H9 (cell line): ENCODE measurements around the gene TTC7B. TPM values are rescaled to one million over a fixed set of nuclear protein-coding genes. Genes with fewer than 3 reads are reported as not detected.

Experiments used
- DNase-seq: peaks from one replicate; pipeline ENCODE4 v3.0.0-alpha.2; 2017
- H2AFZ ChIP-seq: one replicate; pipeline ENCODE4 v1.6.1; 2013; ENCODE audit warnings: mild to moderate bottlenecking, low read length, control low read depth, moderate library complexity
- H2AK5ac ChIP-seq: 2 replicates; pipeline ENCODE4 v1.6.1; 2013; ENCODE audit warnings: low read length, control low read depth, mixed read lengths; ENCODE audit not compliant: insufficient read length
- H2BK120ac ChIP-seq: one replicate; pipeline ENCODE4 v1.6.1; 2013; ENCODE audit warnings: low read depth, mild to moderate bottlenecking, low read length, control low read depth, inconsistent platforms; ENCODE audit not compliant: poor library complexity, severe bottlenecking
- H2BK12ac ChIP-seq: 2 replicates; pipeline ENCODE4 v1.6.1; 2013; ENCODE audit warnings: low read length, control low read depth, mixed read lengths, low read depth; ENCODE audit not compliant: insufficient read length
- H2BK15ac ChIP-seq: 2 replicates; pipeline ENCODE4 v1.6.1; 2013; ENCODE audit warnings: low read depth, low read length, control low read depth
- H2BK20ac ChIP-seq: one replicate; pipeline ENCODE4 v1.6.1; 2013; ENCODE audit warnings: low read depth, mild to moderate bottlenecking, low read length, control low read depth, inconsistent platforms; ENCODE audit not compliant: poor library complexity, severe bottlenecking
- H2BK5ac ChIP-seq: 2 replicates; pipeline ENCODE4 v1.6.1; 2013; ENCODE audit warnings: low read length, control low read depth, mixed read lengths; ENCODE audit not compliant: insufficient read length
- H3K14ac ChIP-seq: 2 replicates; pipeline ENCODE4 v1.6.1; 2013; ENCODE audit warnings: low read length, control low read depth; ENCODE audit not compliant: insufficient read depth
- H3K18ac ChIP-seq: 2 replicates; pipeline ENCODE4 v1.6.1; 2013; ENCODE audit warnings: low read depth, mild to moderate bottlenecking, mixed read lengths, low read length, control low read depth; ENCODE audit not compliant: insufficient read length
- H3K23ac ChIP-seq: 2 replicates; pipeline ENCODE4 v1.6.1; 2013; ENCODE audit warnings: low read length, control low read depth, mixed read lengths, low read depth; ENCODE audit not compliant: insufficient read length
- H3K23me2 ChIP-seq: 2 replicates; pipeline ENCODE4 v1.6.1; 2013; ENCODE audit warnings: low read depth, mild to moderate bottlenecking, mixed read lengths, low read length, control low read depth; ENCODE audit not compliant: insufficient read length, poor library complexity, severe bottlenecking
- H3K27ac ChIP-seq: 2 replicates; pipeline ENCODE4 v1.5.1; 2013; ENCODE audit warnings: low read length, control low read depth, mixed read lengths, low read depth; ENCODE audit not compliant: insufficient read length
- H3K27me3 ChIP-seq: 2 replicates; pipeline ENCODE4 v1.6.1; 2013; ENCODE audit warnings: low read length, control low read depth, inconsistent platforms; ENCODE audit not compliant: insufficient read depth
- H3K4ac ChIP-seq: 2 replicates; pipeline ENCODE4 v1.6.1; 2013; ENCODE audit warnings: low read depth, mild to moderate bottlenecking, control low read depth, inconsistent platforms, low read length, moderate library complexity
- H3K4me1 ChIP-seq: 2 replicates; pipeline ENCODE4 v1.6.1; 2013; ENCODE audit warnings: low read length, control low read depth, inconsistent platforms; ENCODE audit not compliant: insufficient read depth
- H3K4me2 ChIP-seq: 2 replicates; pipeline ENCODE4 v1.6.1; 2013; ENCODE audit warnings: low read length, control low read depth, mixed read lengths; ENCODE audit not compliant: insufficient read length, insufficient read depth
- H3K56ac ChIP-seq: 2 replicates; pipeline ENCODE4 v1.6.1; 2013; ENCODE audit warnings: low read depth, mild to moderate bottlenecking, mixed read lengths, low read length, control low read depth; ENCODE audit not compliant: insufficient read length
- H3K79me1 ChIP-seq: 2 replicates; pipeline ENCODE4 v1.6.1; 2013; ENCODE audit warnings: low read depth, mild to moderate bottlenecking, moderate library complexity, low read length, control low read depth, inconsistent platforms; ENCODE audit not compliant: insufficient read depth, poor library complexity, severe bottlenecking
- H3K79me2 ChIP-seq: 2 replicates; pipeline ENCODE4 v1.6.1; 2013; ENCODE audit warnings: low read length, control low read depth, inconsistent platforms; ENCODE audit not compliant: insufficient read depth
- H3K9ac ChIP-seq: 2 replicates; pipeline ENCODE4 v1.6.1; 2013; ENCODE audit warnings: low read length, control low read depth, mixed read lengths; ENCODE audit not compliant: insufficient read length; ENCODE audit errors: extremely low read depth
- H3K9me3 ChIP-seq: one replicate; pipeline ENCODE4 v1.6.1; 2013; ENCODE audit warnings: low read depth, low read length, inconsistent platforms; ENCODE audit not compliant: control insufficient read depth
- H3T11ph ChIP-seq: one replicate; pipeline ENCODE4 v1.6.1; 2013; ENCODE audit warnings: mild to moderate bottlenecking, low read length, control low read depth, inconsistent platforms
- H4K20me1 ChIP-seq: one replicate; pipeline ENCODE4 v1.6.1; 2013; ENCODE audit not compliant: control insufficient read depth, insufficient read length, insufficient read depth
- H4K5ac ChIP-seq: 2 replicates; pipeline ENCODE4 v1.6.1; 2013; ENCODE audit warnings: low read depth, mild to moderate bottlenecking, mixed read lengths, low read length, control low read depth; ENCODE audit not compliant: insufficient read length
- H4K8ac ChIP-seq: replicated peaks from 2 replicates; pipeline ENCODE4 v1.6.1; 2013; ENCODE audit warnings: low read length, control low read depth, mixed read lengths, low read depth; ENCODE audit not compliant: insufficient read length
- H4K91ac ChIP-seq: 2 replicates; pipeline ENCODE4 v1.6.1; 2013; ENCODE audit warnings: low read depth, mild to moderate bottlenecking, moderate library complexity, mixed read lengths, low read length, control low read depth; ENCODE audit not compliant: insufficient read length
- H3K27ac Mint-ChIP-seq, 3 experiments: 2 replicates in 2 of 3; 3 replicates in 1 of 3; pipeline ENCODE4 v1.8.0; 2020 to 2021; ENCODE audit warnings: mixed read lengths in 3 of 3, mild to moderate bottlenecking in 1 of 3, moderate library complexity in 1 of 3
- H3K27me3 Mint-ChIP-seq: 2 replicates; pipeline ENCODE4 v1.8.0; 2021; ENCODE audit warnings: low read depth, mild to moderate bottlenecking, moderate library complexity, mixed read lengths
- H3K36me3 Mint-ChIP-seq, 3 experiments: 2 replicates in 2 of 3; 3 replicates in 1 of 3; pipeline ENCODE4 v1.8.0; 2020 to 2021; ENCODE audit warnings: low read depth in 3 of 3, mixed read lengths in 3 of 3; ENCODE audit not compliant: insufficient read depth in 1 of 3
- H3K4me1 Mint-ChIP-seq, 2 experiments: 2 replicates each; pipeline ENCODE4 v1.8.0; 2020; ENCODE audit warnings: mixed read lengths in 2 of 2
- H3K4me3 Mint-ChIP-seq, 2 experiments: 2 replicates in 1 of 2; 3 replicates in 1 of 2; pipeline ENCODE4 v1.8.0; 2020 to 2021; ENCODE audit warnings: mild to moderate bottlenecking in 2 of 2, mixed read lengths in 2 of 2, moderate library complexity in 1 of 2
- H3K9me3 Mint-ChIP-seq, 2 experiments: 2 replicates in 1 of 2; 3 replicates in 1 of 2; pipeline ENCODE4 v1.8.0; 2020; ENCODE audit warnings: mild to moderate bottlenecking in 2 of 2, mixed read lengths in 2 of 2, moderate library complexity in 1 of 2
- CTCF ChIP-seq: fragments of 200-600 bp; sonication (generic); conservative IDR thresholded peaks from 3 replicates; pipeline ENCODE4 v1.8.0; 2021; ENCODE audit warnings: antibody characterized with exemption, mild to moderate bottlenecking
- WGBS: extraction: QIAGEN DNeasy Blood & Tissue Kit; methylation state at CpG from one replicate; pipeline ENCODE4 v1.1.7; 2013; ENCODE audit warnings: missing lambda C conversion rate, low lambda C conversion rate, mixed read lengths; ENCODE audit not compliant: insufficient read length; ENCODE audit errors: extremely low coverage; 5-methylcytosine and 5-hydroxymethylcytosine counted together
- total RNA-seq: library from RNA; stranded (reverse); gene quantifications from 2 replicates; pipeline ENCODE4 v1.2.1, GENCODE V29; 2021

The TTC7B gene
- total RNA-seq, 1 experiment from 2014 or later: 33.7 TPM

GRCh38 chr14:90753456-90754005, 62.7 kb downstream of the TTC7B start:
- H3K27me3 ChIP-seq: no peaks in the 10 kb centered on the region
- no peak overlapping the region for H4K8ac ChIP-seq
- no peak overlapping the region for H3K23ac ChIP-seq
- no peak overlapping the region for H4K5ac ChIP-seq
- DNase-seq: no peak
- no peak overlapping the region for H2BK5ac ChIP-seq
- WGBS: no CpG with 5 or more reads among the region's 3 CpGs
- Mint-ChIP-seq H3K27ac (no peak overlapping the region), H3K36me3 (peaks cover 2 to 9% (median 5%) of the 10 kb centered on the region in 3 experiments; a peak in 6 of 7 replicates), H3K4me3 (no peak overlapping the region), H3K27me3 (peaks cover 12% of the 10 kb centered on the region), H3K9me3 (peaks cover 8 to 10% of the 10 kb centered on the region in 2 experiments), H3K4me1 (peaks cover 10% of the 10 kb centered on the region in 2 experiments)
- TF ChIP-seq CTCF: no peak
- no peak overlapping the region for H2BK20ac ChIP-seq
- peaks cover 1% of the 10 kb centered on the region for H3K23me2 ChIP-seq
- no peak overlapping the region for H3K9ac ChIP-seq
- H4K91ac ChIP-seq: no peak overlapping the region
- H3K4ac ChIP-seq: no peak overlapping the region
- no peaks in the 10 kb centered on the region for H3K4me1 ChIP-seq
- no peak overlapping the region for H3K4me2 ChIP-seq
- H2BK120ac ChIP-seq: no peak overlapping the region
- H3K79me2 ChIP-seq: no peaks in the 10 kb centered on the region
- H2AK5ac ChIP-seq: no peak overlapping the region
- H3K27ac ChIP-seq: no peak overlapping the region
- no peak overlapping the region for H2BK12ac ChIP-seq
- H2AFZ ChIP-seq: no peak overlapping the region
- no peaks in the 10 kb centered on the region for H3K9me3 ChIP-seq
- no peak overlapping the region for H3K18ac ChIP-seq
- H3T11ph ChIP-seq: no peak overlapping the region
- no peaks in the 10 kb centered on the region for H3K79me1 ChIP-seq
- H3K56ac ChIP-seq: no peak overlapping the region
- H4K20me1 ChIP-seq: no peaks in the 10 kb centered on the region
- H2BK15ac ChIP-seq: no peak overlapping the region
- no peak overlapping the region for H3K14ac ChIP-seq
